GM19239 (cell line): ENCODE data around the gene NDUFS2.

Source experiments
- DNase-seq: peaks from one replicate; pipeline ENCODE4 v3.0.0; 2011; ENCODE audit warnings: low spot score; ENCODE audit not compliant: insufficient read length
- FAIRE-seq: peaks from 2 replicates; lab custom pipeline; 2011; peaks lifted over from hg19 to GRCh38; lab: Jason Lieb, UNC

NDUFS2 gene

GRCh38 chr1:161192476-161193465 lies 9.4 kb upstream of the NDUFS2 start:
- FAIRE-seq: peak; percentile 94
- peak; percentile 71 for DNase-seq

- DNase-seq (no peak), FAIRE-seq (no peak)
Measured at GRCh38 chr1:161193561-161194235, 8.5 kb upstream of the NDUFS2 start.

DNA sequence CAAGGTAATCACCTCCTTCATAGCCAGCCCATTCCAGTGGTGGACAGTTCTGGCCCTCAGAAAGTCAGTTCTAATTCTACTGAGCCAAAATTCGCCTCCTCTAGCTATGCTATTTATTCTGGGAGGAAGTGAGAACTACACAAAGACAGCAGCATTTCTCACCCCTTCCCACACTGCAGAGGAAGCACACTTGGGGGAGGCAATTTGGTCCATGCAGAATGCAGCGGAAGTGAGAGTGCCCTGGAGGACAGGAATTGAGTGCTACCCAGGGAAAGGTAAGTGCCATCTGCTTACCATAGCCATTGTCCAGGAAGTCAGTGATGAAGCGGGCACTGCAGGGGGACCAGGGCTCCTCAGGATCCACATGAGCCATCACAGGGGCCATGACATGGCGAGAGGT lies 7.0 kb upstream of the NDUFS2 start:
- no peak for DNase-seq
- peak; percentile 66 for FAIRE-seq

GRCh38 chr1:161196111-161196510 lies 6.1 kb upstream of the NDUFS2 start:
- FAIRE-seq: no peak
- DNase-seq: no peak

- FAIRE-seq: no peak
- no peak for DNase-seq
Measured at GRCh38 chr1:161196521-161197451, 5.4 kb upstream of the NDUFS2 start.

- FAIRE-seq (no peak), DNase-seq (no peak)
Measured at GRCh38 chr1:161197560-161198193, 4.5 kb upstream of the NDUFS2 start.

DNA sequence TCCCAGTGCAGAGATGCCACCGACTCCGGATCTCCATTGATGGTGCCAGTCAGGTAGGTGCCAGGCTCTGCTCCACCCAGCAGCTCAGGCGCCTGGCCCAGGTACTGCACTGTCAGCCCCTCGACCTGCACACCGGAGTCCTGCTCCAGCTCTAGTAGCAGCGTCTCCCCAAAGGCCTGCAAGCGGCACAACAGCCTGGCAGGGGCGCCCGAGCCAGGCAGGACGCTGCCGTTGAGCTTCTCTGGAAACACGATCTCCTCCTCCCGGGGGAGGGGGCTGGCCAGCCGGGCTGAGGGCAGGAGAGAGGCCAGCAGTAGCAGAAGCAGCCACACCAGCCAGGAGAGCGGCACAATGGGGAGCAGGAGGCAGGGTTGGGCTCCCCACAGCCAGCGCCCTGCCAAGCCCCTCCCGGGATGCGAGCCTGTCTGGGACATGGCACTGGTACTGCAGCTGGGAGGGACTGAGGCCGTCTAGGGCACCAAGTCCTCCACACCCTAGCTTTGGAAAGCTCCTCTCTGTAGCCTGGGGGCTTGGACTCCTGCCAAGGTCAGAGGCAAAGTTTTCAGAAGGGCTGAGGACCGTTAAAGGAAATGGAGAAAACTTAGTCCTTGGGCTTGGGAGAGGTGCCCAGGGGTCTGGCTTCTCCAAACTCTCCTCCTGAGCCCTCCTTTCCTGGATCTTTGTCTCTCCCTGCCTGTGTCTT lies 3.8 kb upstream of the NDUFS2 start:
- FAIRE-seq: no peak
- no peak for DNase-seq

DNA sequence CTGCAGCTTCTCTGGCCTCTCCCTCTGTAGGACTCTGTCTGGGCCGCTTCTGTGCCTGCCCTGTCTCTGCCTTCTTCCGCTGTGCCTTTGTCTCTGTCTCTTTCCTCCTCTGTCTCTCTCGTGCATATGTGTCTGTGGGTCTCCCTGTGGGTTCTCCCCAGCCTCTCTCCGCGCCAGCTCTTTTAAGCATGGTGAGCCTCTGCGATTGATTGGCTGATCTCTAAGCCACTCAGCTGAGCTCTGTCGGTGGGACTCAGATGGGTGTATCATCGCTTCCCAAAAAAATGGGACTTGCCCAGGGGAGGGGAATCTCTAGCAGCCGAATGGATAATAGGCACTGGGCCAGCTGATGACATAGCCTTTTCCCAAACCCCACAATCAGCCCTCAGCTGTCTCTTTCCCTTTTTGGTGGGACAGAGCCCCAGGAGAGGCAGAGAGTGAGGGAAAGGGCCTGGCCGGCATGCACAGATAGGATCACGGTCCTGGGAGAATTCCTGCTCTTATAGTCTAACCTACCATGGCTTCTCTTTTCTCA lies 3.2 kb upstream of the NDUFS2 start, which contains the start of gene ADAMTS4:
TSS of gene ADAMTS4 (minus strand) at position 158 of the 535 bp plus-strand sequence. CDS start 427 bp downstream, outside the sequence.
- no peak for FAIRE-seq
- no peak for DNase-seq

- DNase-seq: no peak
- no peak for FAIRE-seq
Measured at GRCh38 chr1:161199506-161200139, 2.5 kb upstream of the NDUFS2 start.

DNA sequence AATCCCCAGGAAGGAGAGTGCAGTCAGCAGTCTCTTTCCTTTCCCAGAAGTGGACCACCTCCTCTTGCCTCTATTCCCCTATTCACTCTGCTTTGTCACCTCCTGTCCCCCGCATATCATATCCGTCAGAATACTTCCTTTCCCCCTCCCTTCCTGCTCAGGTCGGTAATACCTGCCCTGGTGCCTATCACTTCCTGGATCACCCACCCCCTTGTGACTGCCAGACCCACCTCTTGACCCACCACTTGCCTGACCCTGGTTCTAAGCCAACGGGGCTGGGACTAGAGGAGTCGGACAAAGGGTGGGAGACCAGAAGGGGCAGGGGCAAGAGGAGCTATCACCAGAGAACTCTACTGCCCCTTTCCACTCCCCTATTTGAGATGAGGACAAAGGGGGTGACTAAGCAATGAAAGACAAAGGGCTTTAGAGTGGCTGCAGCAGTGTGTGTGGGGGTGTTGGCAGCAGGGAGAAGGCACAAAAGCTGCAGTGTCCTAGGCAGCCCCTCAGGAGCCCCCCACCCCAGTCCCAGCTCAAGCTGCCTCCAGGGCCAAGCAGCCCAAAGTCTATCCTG lies 1.7 kb upstream of the NDUFS2 start:
- no peak for FAIRE-seq
- no peak for DNase-seq

- DNase-seq: no peak
- FAIRE-seq: no peak
Measured at GRCh38 chr1:161200992-161201835, 953 bp upstream of the NDUFS2 start.

GRCh38 chr1:161206411-161207140 lies 4.4 kb downstream of the NDUFS2 start:
- DNase-seq: no peak

GRCh38 chr1:161207173-161207572 lies 5.0 kb downstream of the NDUFS2 start:
- FAIRE-seq (no peak), DNase-seq (no peak)

More at GRCh38 chr1:161206411-161207140, 4.4 kb downstream of the NDUFS2 start:
- no peak for FAIRE-seq

GRCh38 chr1:161209790-161210409 lies 7.7 kb downstream of the NDUFS2 start:
- peak; percentile 83 for FAIRE-seq
- DNase-seq: peak; percentile 69

DNA sequence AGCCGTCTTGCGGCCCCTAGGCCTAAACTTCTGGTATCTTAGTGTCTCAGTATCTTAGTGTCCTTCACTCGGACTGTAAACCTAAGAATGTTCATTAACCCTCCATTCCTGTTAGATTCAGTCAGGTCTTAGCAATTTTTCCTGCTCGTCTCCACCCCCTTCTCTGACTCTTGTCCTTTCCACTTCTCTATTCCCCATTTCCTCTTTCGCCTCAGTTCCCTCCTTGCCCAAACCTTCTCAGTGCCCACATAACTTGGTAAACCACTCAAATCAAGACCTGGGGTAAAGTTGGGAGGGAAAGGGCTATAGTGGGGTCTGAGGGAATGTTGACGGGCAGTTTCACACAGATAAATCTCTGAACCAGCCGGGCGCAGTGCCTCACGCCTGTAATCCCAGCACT lies 12.2 kb downstream of the NDUFS2 start:
- no peak for DNase-seq
- no peak for FAIRE-seq

GRCh38 chr1:161215076-161215475 lies 12.9 kb downstream of the NDUFS2 start, which contains the start of gene FCER1G:
FCER1G (plus strand) TSS chr1:161215295; CDS start chr1:161215322, 27 bp downstream.
- FAIRE-seq (no peak), DNase-seq (no peak)
